Measurements from ENCODE around the gene PROSER1.

- TF ChIP-seq RAD21 (IDR thresholded peaks at IDR 0.05; ENCODE audit: low read length) (no peak), POLR2A (IDR thresholded peaks at IDR 0.05; ENCODE audit: low read depth, low read length) (no peak), CTCF (conservative IDR thresholded peaks at IDR 0.05; ENCODE audit: low read depth, low read length) (no peak), BHLHE40 (IDR thresholded peaks at IDR 0.05; ENCODE audit: low read depth, low read length) (no peak), MAZ (IDR thresholded peaks at IDR 0.05; ENCODE audit: borderline replicate concordance, low read depth, low read length) (no peak), CEBPB (IDR thresholded peaks at IDR 0.05; ENCODE audit: low read depth, low read length) (no peak), MXI1 (IDR thresholded peaks at IDR 0.05; ENCODE audit: borderline replicate concordance, low read depth, low read length) (no peak), USF2 (IDR thresholded peaks at IDR 0.05; ENCODE audit: low read depth, low read length) (no peak), NFE2L2 (IDR thresholded peaks at IDR 0.05; ENCODE audit: low read depth, low read length) (no peak), MAFK (IDR thresholded peaks at IDR 0.05; ENCODE audit: low read depth, low read length) (no peak)
These were observed 2.1 kb downstream of the PROSER1 start for GRCh38 chr13:39035799-39036198.
